Left renal cortex interstitium (tissue), 4 donors: ENCODE measurements around the gene ARHGAP33. TPM values are rescaled to one million over a fixed set of nuclear protein-coding genes. Genes with fewer than 3 reads are reported as not detected.
"Not testable (repeated sequence)": the region's sequence is repeated elsewhere in the genome, so short reads cannot be mapped to it uniquely, and the experiment has no call there.

Experiments used
- DNase-seq, 4 donors: peaks; one replicate each; pipeline ENCODE4 v3.0.0-alpha.2; 2013; ENCODE audit warnings: low read depth in 4 of 4, low spot score in 2 of 4, missing footprints in 1 of 4
- polyA plus RNA-seq, 4 donors: library from polyadenylated mRNA; unstranded; fragments of 120-200 nt; gene quantifications; one replicate each; pipeline ENCODE4 v1.2.1, GENCODE V29; 2013; ENCODE audit not compliant: insufficient read length in 4 of 4

ARHGAP33 gene
- polyA plus RNA-seq, 4 donors: 10.9 to 53.7 (median 30.0) TPM

- no peak for DNase-seq
Observed at GRCh38 chr19:35755550-35756376, 19.6 kb upstream of the ARHGAP33 start.

DNA sequence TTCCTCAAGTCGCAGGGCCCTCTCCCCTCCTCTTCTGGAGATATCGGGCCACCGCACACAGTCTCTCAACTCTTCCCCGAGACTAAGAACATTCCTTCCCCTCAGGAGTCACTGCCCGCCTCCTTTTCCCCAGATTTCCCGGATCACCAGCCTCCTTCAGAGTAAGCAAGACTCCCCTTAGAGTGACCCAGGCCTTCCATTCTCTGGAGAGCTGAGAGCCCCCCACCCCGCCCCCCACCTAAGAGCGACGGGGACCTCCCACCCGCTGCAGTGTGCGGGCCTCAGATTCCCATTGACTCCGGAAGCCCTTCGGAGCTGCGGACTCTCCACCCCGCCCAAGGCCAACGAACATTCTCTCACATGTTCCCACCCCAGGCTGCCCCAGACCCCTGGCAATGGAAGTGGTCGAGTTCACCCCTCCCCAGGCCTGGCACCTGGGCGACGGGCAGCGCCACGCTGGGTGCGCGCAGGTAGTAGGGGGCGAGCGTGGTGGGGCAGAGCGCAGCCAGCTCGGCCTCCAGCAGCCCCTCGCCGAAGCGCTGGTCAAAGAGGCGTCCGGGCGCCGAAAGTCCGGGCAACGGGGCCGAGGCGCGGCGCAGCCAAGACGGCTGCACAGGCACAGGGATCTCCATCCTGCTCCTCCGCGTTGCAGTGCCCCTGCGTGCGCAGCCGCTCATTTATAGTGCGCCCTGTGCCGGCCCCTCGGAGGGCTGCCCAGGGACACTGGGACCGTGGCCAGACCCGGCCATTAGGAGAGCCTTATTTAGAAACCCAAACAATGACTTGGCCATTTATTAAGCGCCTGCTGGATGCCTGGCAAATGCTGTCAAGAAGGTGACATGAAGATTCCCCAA is 18.8 kb upstream of the ARHGAP33 start, which contains the start of gene HSPB6:
HSPB6 (minus strand) TSS at position 653 of the 854 bp plus-strand sequence; CDS start at position 632, 21 bp downstream.
- DNase-seq: no peak

- no peak for DNase-seq
Observed at GRCh38 chr19:35757231-35757748, 18.1 kb upstream of the ARHGAP33 start.

DNA sequence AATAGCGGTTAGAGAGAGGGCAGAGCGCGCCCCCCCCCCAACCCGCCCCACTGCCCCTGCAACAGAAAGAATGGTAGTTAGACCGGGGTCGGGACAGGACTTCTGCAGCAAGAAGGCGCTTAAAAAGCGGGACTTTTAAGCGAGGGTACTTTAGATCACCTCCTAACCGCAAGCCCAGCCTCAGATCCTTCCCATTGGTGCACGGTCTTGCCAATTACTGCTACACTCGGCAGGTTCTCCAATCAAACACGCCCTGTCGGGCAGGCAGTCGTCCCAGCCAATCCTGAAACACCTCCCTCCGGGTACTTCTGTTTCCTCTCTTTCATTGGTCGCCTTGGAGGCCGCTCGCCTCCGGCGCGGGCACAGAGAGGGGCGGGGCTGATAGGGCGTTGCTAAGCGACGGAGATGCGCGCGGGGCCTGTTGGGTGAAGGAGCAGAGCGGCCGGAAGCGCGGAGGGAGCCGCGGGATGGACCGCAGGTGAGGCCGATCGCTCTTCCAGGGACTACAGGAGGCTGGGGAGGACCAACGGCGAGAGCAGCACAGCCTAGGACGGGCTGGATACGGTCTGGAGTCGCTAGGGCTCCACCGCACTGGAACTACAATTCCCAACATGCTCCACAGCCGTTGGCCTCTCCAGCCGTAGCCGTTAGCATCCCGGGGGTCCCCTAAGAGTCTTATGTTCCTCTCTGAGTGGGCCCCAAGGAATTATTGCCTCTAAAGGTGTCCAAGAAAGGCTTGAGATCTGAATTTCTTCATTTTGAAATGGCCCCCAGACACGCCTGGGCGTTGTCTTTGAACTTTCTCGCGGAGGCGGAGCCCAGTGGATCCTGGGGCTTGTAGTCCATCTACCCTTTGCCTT is 17.4 kb upstream of the ARHGAP33 start, which contains the start of gene PROSER3:
PROSER3 (plus strand) TSS at position 428 of the 860 bp plus-strand sequence; CDS start at position 468, 40 bp downstream.
- DNase-seq: peak; percentile 95 to 99 (median 97)

DNA sequence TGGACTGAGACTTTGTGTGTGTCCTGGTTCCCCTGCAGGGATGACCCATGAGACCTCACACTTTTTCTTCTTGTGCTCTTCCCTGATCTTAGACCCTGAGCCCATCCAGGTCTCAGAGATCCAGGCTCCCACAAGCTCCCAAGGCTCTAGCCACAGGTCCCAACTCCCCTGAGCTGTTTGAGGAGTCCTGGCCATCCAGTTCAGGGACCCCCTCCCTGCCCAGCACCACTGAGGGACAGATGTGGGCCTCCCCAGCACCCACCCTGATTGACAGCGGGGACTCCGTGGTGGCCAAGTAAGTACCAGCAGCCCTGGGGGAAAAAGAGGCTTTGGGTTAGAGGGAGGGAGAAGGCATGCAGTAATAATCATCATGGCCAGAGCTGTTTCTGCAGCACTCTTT is 15.7 kb upstream of the ARHGAP33 start:
- no peak for DNase-seq

- no peak for DNase-seq
Observed at GRCh38 chr19:35760711-35761349, 14.5 kb upstream of the ARHGAP33 start.

GRCh38 chr19:35764432-35765315 is 10.7 kb upstream of the ARHGAP33 start:
- no peak for DNase-seq

GRCh38 chr19:35766571-35767104 is 8.7 kb upstream of the ARHGAP33 start:
- DNase-seq: no peak

DNA sequence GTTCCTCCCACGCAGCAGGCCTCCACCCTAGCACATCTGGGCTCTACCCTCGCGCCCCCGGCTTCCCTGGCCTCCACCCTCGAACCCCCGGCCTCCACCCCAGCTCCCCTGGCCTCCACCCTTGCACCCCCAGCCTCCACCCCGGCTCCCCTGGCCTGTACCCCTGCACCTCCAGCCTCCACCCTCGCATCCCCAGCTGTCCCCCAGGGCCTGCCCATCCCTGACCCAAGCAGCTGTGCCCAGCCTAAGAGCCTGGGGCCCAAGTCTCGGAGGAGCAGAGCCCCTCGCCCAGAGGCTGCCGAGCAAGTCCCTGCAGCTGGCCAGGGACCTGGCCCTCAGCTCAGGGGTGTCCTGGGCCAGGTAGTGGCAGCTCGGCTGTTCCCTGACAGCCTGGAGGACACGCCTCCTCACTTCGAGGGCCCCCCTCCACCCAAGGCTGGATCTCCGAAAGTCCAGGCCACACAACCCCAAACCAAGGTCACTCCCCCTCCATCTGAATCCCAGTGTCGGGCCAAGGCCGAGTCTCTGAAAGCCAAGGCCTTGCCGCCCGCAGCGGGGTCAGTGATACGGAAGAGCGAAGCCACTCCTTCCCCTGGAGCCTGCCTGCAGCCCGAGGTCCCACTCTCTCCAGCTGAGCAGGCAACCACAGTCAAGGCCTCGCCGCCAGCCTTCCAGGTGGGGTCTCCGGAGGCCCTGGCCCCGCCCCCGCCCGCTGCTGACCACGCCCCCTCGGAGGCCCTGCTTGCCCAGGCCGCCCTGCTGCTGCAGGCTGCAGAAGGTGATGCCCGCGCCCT is 7.9 kb upstream of the ARHGAP33 start:
- DNase-seq: no peak

- no peak for DNase-seq
Observed at GRCh38 chr19:35768082-35768421, 7.3 kb upstream of the ARHGAP33 start.

GRCh38 chr19:35772362-35772761 is 3.0 kb upstream of the ARHGAP33 start:
- DNase-seq: not testable (repeated sequence)

DNA sequence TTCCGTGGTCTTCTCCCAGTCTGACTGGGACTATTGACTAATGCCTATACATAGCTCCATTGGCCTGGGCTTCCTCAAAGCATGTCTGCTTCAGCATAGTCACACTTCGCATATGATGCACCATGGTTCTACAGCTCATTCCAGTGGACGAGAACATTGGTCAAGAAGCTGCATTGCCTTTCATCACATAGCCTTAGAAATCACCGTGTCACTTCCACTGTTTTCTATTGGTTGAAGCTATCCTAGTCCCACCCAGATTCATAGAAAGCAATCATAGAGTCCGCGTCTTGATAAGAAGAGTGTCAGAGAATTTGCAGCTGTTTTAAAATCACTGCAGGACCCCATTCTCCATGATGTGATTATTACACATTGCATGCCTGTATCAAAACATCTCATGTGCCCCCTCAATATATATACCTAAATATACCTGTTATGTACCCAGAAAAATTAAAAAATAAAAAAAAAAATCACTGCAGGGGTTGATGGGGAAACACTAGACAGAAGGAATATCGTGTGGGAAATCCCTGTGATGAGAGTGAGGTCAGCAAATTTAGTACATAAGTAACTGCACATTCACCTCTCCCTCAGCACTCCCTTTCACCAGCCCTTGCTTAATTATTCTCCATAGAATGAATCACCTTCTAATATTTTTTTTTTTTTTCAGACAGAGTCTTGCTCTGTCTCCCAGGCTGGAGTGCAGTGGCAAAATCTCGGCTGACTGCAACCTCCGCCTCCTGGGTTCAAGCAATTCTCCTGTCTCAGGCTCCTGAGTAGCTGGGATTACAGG is 2.2 kb upstream of the ARHGAP33 start:
- no peak for DNase-seq

- no peak for DNase-seq
Observed at GRCh38 chr19:35774274-35775045, 904 bp upstream of the ARHGAP33 start.

DNA sequence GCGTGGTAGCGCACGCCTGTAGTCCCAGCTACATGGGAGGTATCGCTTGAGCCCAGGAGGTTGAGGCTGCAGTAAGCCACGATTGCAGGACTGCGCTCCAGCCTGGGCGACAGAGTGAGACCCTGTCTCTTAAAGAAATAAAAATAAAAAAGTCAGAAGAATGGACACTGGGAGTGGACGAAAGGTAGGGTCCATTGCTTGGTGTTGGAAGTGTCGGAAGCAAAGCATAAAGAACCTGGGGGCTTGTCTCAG is 392 bp upstream of the ARHGAP33 start:
- no peak for DNase-seq

GRCh38 chr19:35776102-35776788 is 881 bp downstream of the ARHGAP33 start:
- no peak for DNase-seq
